Lower leg skin (tissue), 3 donors: Measurements from ENCODE around the gene UPK3B.
"Not testable (repeated sequence)": the region's sequence is repeated elsewhere in the genome, so short reads cannot be mapped to it uniquely, and the experiment has no call there.

ENCODE experiments used
- CTCF ChIP-seq, 3 donors: fragments of 450-650 bp; IDR thresholded peaks; one replicate each; pipeline ENCODE4 v1.5.1; 2016; ENCODE audit warnings: antibody characterized with exemption in 3 of 3, mild to moderate bottlenecking in 3 of 3, moderate library complexity in 2 of 3
- POLR2A ChIP-seq, 2 donors: fragments of 450-650 bp; IDR thresholded peaks; one replicate each; pipeline ENCODE4 v1.6.1; 2016 to 2017; ENCODE audit warnings: antibody characterized with exemption in 2 of 2, mild to moderate bottlenecking in 1 of 2, moderate library complexity in 1 of 2

- not testable (repeated sequence) for TF ChIP-seq CTCF, POLR2A (IDR thresholded peaks at IDR 0.05)
Measured at GRCh38 chr7:76498583-76499200, 11.7 kb upstream of the UPK3B start.
